SU-DHL-6 (cell line): ENCODE results near the gene CCDC61.

Source experiments
- H2AFZ ChIP-seq: fragments of 200-600 bp; sonication (generic); 2 replicates; pipeline ENCODE4 v1.6.1; 2014; ENCODE audit warnings: low read depth, mild to moderate bottlenecking, moderate library complexity, mixed read lengths, antibody characterized with exemption, low read length; ENCODE audit not compliant: severe bottlenecking
- H3F3A ChIP-seq: fragments of 200-600 bp; shearing (Covaris generic); 2 replicates; pipeline ENCODE4 v1.6.0; 2016; ENCODE audit warnings: antibody characterized with exemption, mild to moderate bottlenecking; ENCODE audit not compliant: insufficient read depth
- H3K27ac ChIP-seq: fragments of 200-600 bp; sonication (generic); 2 replicates; pipeline ENCODE4 v1.5.1; 2016; ENCODE audit warnings: low read depth, mild to moderate bottlenecking, low read length, moderate library complexity, mixed read lengths
- H3K27me3 ChIP-seq: fragments of 200-600 bp; sonication (generic), shearing (Covaris generic); 2 replicates; pipeline ENCODE4 v1.6.0; 2014; ENCODE audit warnings: mild to moderate bottlenecking, low read length
- H3K36me3 ChIP-seq: fragments of 200-600 bp; sonication (generic); 2 replicates; pipeline ENCODE4 v1.6.1; 2014; ENCODE audit warnings: mild to moderate bottlenecking, low read length, mixed read lengths
- H3K4me2 ChIP-seq: fragments of 300-600, 200-600 bp; shearing (Covaris generic), sonication (generic); 2 replicates; pipeline ENCODE4 v1.6.0; 2014; ENCODE audit warnings: low read length, low read depth, mild to moderate bottlenecking; ENCODE audit not compliant: poor library complexity, severe bottlenecking
- H3K4me3 ChIP-seq: fragments of 200-600 bp; sonication (generic); 2 replicates; pipeline ENCODE4 v1.5.1; 2014; ENCODE audit warnings: antibody characterized with exemption, low read length, mild to moderate bottlenecking, mixed read lengths; ENCODE audit not compliant: insufficient read depth, poor library complexity, severe bottlenecking
- H3K79me2 ChIP-seq: fragments of 200-600 bp; sonication (generic); 2 replicates; pipeline ENCODE4 v1.6.1; 2014; ENCODE audit warnings: mild to moderate bottlenecking, low read length, moderate library complexity; ENCODE audit not compliant: insufficient read depth
- H3K9ac ChIP-seq: fragments of 200-600 bp; sonication (generic); 2 replicates; pipeline ENCODE4 v1.7.0; 2014; ENCODE audit warnings: mild to moderate bottlenecking, low read length
- H3K9me2 ChIP-seq: fragments of 200-600 bp; sonication (generic); replicated peaks from 2 replicates; pipeline ENCODE4 v1.6.1; 2014; ENCODE audit warnings: low read length; ENCODE audit not compliant: insufficient read depth
- H3K9me3 ChIP-seq: fragments of 200-600 bp; sonication (generic); 2 replicates; pipeline ENCODE4 v1.6.1; 2014; ENCODE audit warnings: low read length, mixed read lengths; ENCODE audit not compliant: insufficient read depth
- H4K20me1 ChIP-seq: fragments of 200-600 bp; sonication (generic); 2 replicates; pipeline ENCODE4 v1.6.1; 2014; ENCODE audit warnings: low read depth, mild to moderate bottlenecking, antibody characterized with exemption, low read length, moderate library complexity, mixed read lengths
- CTCF ChIP-seq: fragments of 200-600 bp; sonication (generic); IDR thresholded peaks from one replicate; pipeline ENCODE4 v1.5.1; 2017; ENCODE audit warnings: antibody characterized with exemption, mild to moderate bottlenecking, low read length, moderate library complexity; ENCODE audit not compliant: insufficient read depth, poor library complexity, severe bottlenecking
- EZH2phosphoT487 ChIP-seq: fragments of 200-600 bp; sonication (generic), shearing (Covaris generic); conservative IDR thresholded peaks from 2 replicates; pipeline ENCODE4 v1.6.1; 2018; ENCODE audit warnings: mild to moderate bottlenecking, antibody characterized with exemption, low read length, moderate library complexity, mixed read lengths

CCDC61 gene

GRCh38 chr19:46018729-46019251 lies 23.5 kb downstream of the CCDC61 start:
- Histone ChIP-seq H3K79me2 (no peaks in the 10 kb centered on the region), H3K9me2 (no peaks in the 10 kb centered on the region), H2AFZ (no peak overlapping the region), H3K27ac (no peak overlapping the region), H3K9ac (no peak overlapping the region), H3F3A (peaks cover 5% of the 10 kb centered on the region), H3K36me3 (no peaks in the 10 kb centered on the region), H3K4me3 (no peak overlapping the region), H3K27me3 (no peaks in the 10 kb centered on the region), H4K20me1 (no peaks in the 10 kb centered on the region), H3K9me3 (no peaks in the 10 kb centered on the region), H3K4me2 (no peak overlapping the region)
- TF ChIP-seq EZH2phosphoT487 (no peak), CTCF (no peak)

DNA sequence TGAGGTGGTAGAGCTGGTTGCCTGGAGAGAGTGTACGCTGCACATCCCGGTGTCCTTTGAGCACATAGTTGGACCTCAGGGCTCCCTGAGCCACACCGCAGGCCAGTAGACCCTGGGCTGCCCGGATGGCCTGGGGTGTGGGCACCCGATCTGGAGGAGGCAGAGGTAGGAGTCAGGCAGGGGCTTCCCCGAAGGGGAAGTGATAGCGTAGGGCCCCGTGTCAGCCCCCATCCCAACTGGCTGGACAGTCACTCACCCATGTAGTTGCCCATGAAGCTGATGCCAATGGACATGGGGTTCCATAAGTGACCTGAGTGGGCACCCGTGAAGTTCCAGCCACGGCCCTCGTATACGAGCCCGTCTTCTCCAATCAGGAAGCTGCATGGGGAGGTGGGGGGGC lies 24.0 kb downstream of the CCDC61 start:
- H3K9ac ChIP-seq: no peak overlapping the region
- H3K4me2 ChIP-seq: no peak overlapping the region
- no peaks in the 10 kb centered on the region for H3K9me3 ChIP-seq
- no peaks in the 10 kb centered on the region for H3K79me2 ChIP-seq
- H3F3A ChIP-seq: peaks cover 3% of the 10 kb centered on the region
- no peak overlapping the region for H3K27ac ChIP-seq
- H2AFZ ChIP-seq: no peak overlapping the region
- TF ChIP-seq CTCF (no peak), EZH2phosphoT487 (no peak)
- H3K9me2 ChIP-seq: no peaks in the 10 kb centered on the region
- H3K27me3 ChIP-seq: no peaks in the 10 kb centered on the region
- H3K4me3 ChIP-seq: no peak overlapping the region
- no peaks in the 10 kb centered on the region for H4K20me1 ChIP-seq
- no peaks in the 10 kb centered on the region for H3K36me3 ChIP-seq

DNA sequence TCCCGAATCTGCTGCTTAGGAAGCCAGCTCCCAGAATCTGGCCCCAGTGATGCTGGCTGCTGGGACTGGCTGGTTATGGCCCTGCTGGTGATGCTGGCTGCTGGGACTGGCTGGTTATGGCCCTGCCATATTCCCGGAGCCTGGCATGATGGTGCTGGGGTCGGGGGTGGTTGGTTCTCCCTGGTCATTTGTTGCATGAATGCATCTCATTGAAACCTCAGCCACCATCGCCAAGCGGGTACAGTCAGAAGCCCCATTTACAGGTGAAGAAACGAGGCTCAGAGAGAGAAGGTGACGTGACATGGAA lies 25.5 kb downstream of the CCDC61 start:
- Histone ChIP-seq H3K79me2 (no peaks in the 10 kb centered on the region), H3K4me2 (no peak overlapping the region), H3K36me3 (no peaks in the 10 kb centered on the region), H3K4me3 (no peak overlapping the region), H2AFZ (no peak overlapping the region), H3K27me3 (no peaks in the 10 kb centered on the region), H3F3A (no peaks in the 10 kb centered on the region), H3K9me2 (no peaks in the 10 kb centered on the region), H3K9me3 (no peaks in the 10 kb centered on the region), H3K27ac (no peak overlapping the region), H4K20me1 (no peaks in the 10 kb centered on the region), H3K9ac (no peak overlapping the region)
- TF ChIP-seq EZH2phosphoT487 (no peak), CTCF (no peak)
